Heart right ventricle (tissue), 16 donors: ENCODE measurements around the gene ADGRG7. TPM values are rescaled to one million over a fixed set of nuclear protein-coding genes. Genes with fewer than 3 reads are reported as not detected.

Experiments used
- ATAC-seq, 8 donors: fragments of 200-7000 bp; cut with Tn5 transposase; one replicate each; pipeline ENCODE4 v1.9.1; 2020; ENCODE audit warnings: mild to moderate bottlenecking in 8 of 8, moderate library complexity in 8 of 8, moderate number of reproducible peaks in 1 of 8
- DNase-seq, 2 donors: peaks; one replicate each; pipeline ENCODE4 v3.0.0-alpha.2; 2020
- H3K27ac ChIP-seq, 10 donors: fragments of 200-600 bp; sonication (generic) in 2 of 10; one replicate each; pipeline versions ENCODE4 v1.5.0 to v1.8.0; 2020 to 2022; ENCODE audit warnings: mild to moderate bottlenecking in 3 of 10
- H3K27me3 ChIP-seq, 7 donors: fragments of 200-600 bp; one replicate each; pipeline ENCODE4 v1.8.0; 2021 to 2022; ENCODE audit warnings: mild to moderate bottlenecking in 2 of 7
- H3K36me3 ChIP-seq, 9 donors: fragments of 200-600 bp; sonication (generic) in 1 of 9; one replicate each; pipeline versions ENCODE4 v1.5.0 to v1.8.0; 2020 to 2022; ENCODE audit warnings: mild to moderate bottlenecking in 2 of 9
- H3K4me1 ChIP-seq, 9 donors: fragments of 200-600 bp; sonication (generic) in 1 of 9; one replicate each; pipeline versions ENCODE4 v1.5.0 to v1.8.0; 2020 to 2022; ENCODE audit warnings: mild to moderate bottlenecking in 4 of 9
- H3K4me3 ChIP-seq, 10 donors: fragments of 200-600 bp; sonication (generic) in 2 of 10; one replicate each; pipeline versions ENCODE4 v1.5.0 to v1.8.0; 2020 to 2022; ENCODE audit warnings: mild to moderate bottlenecking in 7 of 10, moderate library complexity in 2 of 10
- H3K9me3 ChIP-seq, 11 donors: fragments of 200-600 bp in 10 of 11; sonication (generic) in 2 of 11; one replicate each; pipeline versions ENCODE4 v1.5.0 to v1.8.0; 2013 to 2022; ENCODE audit warnings: mild to moderate bottlenecking in 2 of 11, control low read depth in 1 of 11, moderate library complexity in 1 of 11
- CTCF ChIP-seq, 9 donors: fragments of 200-600 bp; sonication (generic) in 2 of 9; IDR thresholded peaks; one replicate each; pipeline versions ENCODE4 v1.5.0 to v1.8.0; 2021 to 2022; ENCODE audit warnings: antibody characterized with exemption in 9 of 9, mild to moderate bottlenecking in 5 of 9, moderate library complexity in 1 of 9
- WGBS, 2 donors: extraction: QIAGEN DNeasy Blood & Tissue Kit; methylation state at CpG; one replicate each; pipeline ENCODE4 v1.1.7; 2013; ENCODE audit warnings: inconsistent platforms in 1 of 2; 5-methylcytosine and 5-hydroxymethylcytosine counted together
- intact Hi-C, 10 donors: fragments of 100-400 bp; cut with DNase I; formaldehyde crosslinking; loops; one replicate each; pipeline versions ENCODE4 v1.11.1 to v1.14.2; 2022
- polyA plus RNA-seq, 2 donors: library from polyadenylated mRNA; stranded (reverse); fragments of 200-250 nt; gene quantifications; one replicate each; pipeline ENCODE4 v1.2.3, GENCODE V29; 2013
- total RNA-seq, 10 donors: library from RNA; stranded (reverse); fragmentation: NEBNext Ultra II Directional in 3 of 10; extraction: Animal tissue kit (Norgen Biotek cat#: 25700) in 3 of 10; gene quantifications; one replicate each; pipeline versions ENCODE4 v1.2.1 to v1.2.4, GENCODE V29; 2021 to 2023
- donor health status: Arrhythmogenic right ventricular cardiomyopathy.
- donor health status: ischemic (EF 13 %, LVEDD 7.1; RV severe dilation, severe dysfunction).
- donor health status: healthy with polysubstance abuse.
- donor health status: DM: no; HTN: yes; CAD: no.
- donor health status: DM: no; HTN: no; CAD: no.
- donor health status: ischemic (EF 25% LVEDD 6.9; RV normal size, moderate dysfunction).
- donor health status: ischemic (EF 25% LVEDD 5.7; RV mildly dilated, moderate dysfunction).
- donor health status: healthy.
- donor health status: DM: yes; HTN: yes; CAD: no.
- donor health status: Ischemic cardiomyopathy.
- donor health status: ischemic (EF 35%, LVEDD 5.7; RV mildly dilated, moderate dysfunction).
- donor health status: nonischemic (EF 11% LVEDD 7.7; RV severe dilation, severe dysfunction).
- donor health status: DM: yes; HTN: yes; CAD: no.
- donor health status: PGD.
- donor health status: ischemic (EF 29% LVEDD 5.4; RV normal size, mild dysfunction).
- donor health status: nonischemic (EF 23%, LVEDD 6.1; RV moderate dilation, normal function).

ADGRG7 gene
- total and polyA plus RNA-seq, 12 donors = 0.30 TPM; not detected in 11

GRCh38 chr3:100562224-100562857 is 47.1 kb upstream of the ADGRG7 start:
- Histone ChIP-seq H3K27ac (peak overlapping the region in 1 of 10 donors; percentile 28), H3K4me3 (no peak overlapping the region), H3K9me3 (no peaks in the 10 kb centered on the region), H3K4me1 (peaks cover 0 to 9% (median 0%) of the 10 kb centered on the region in 9 donors), H3K27me3 (no peaks in the 10 kb centered on the region), H3K36me3 (no peaks in the 10 kb centered on the region)
- TF ChIP-seq CTCF (IDR thresholded peaks at IDR 0.05) = no peak
- intact Hi-C loops = no loop called here
- WGBS, 2 donors = 87 to 90% methylated on average over 4 of the region's 4 CpGs
- no peak for ATAC-seq
- no peak for DNase-seq

GRCh38 chr3:100563228-100563627 is 46.2 kb upstream of the ADGRG7 start:
- DNase-seq (no peak), ATAC-seq (no peak)
- H3K27ac ChIP-seq = no peak overlapping the region
- peaks cover 0 to 8% (median 0%) of the 10 kb centered on the region in 9 donors for H3K4me1 ChIP-seq
- no peaks in the 10 kb centered on the region for H3K9me3 ChIP-seq
- WGBS, 2 donors = 15 to 57% methylated on average over 1 of the region's 1 CpG
- no peak overlapping the region for H3K4me3 ChIP-seq
- no peak for TF ChIP-seq CTCF (IDR thresholded peaks at IDR 0.05)
- intact Hi-C loops = no loop called here
- no peaks in the 10 kb centered on the region for H3K36me3 ChIP-seq
- H3K27me3 ChIP-seq = no peaks in the 10 kb centered on the region

GRCh38 chr3:100563652-100564211 is 45.7 kb upstream of the ADGRG7 start:
- Histone ChIP-seq H3K9me3 (no peaks in the 10 kb centered on the region), H3K4me1 (peaks cover 0 to 8% (median 0%) of the 10 kb centered on the region in 9 donors), H3K36me3 (peaks cover 0 to under 1% (median 0%) of the 10 kb centered on the region in 9 donors), H3K4me3 (no peak overlapping the region), H3K27me3 (no peaks in the 10 kb centered on the region), H3K27ac (no peak overlapping the region)
- no peak for DNase-seq
- 76 to 77% methylated on average over 2 of the region's 2 CpGs for WGBS, 2 donors
- TF ChIP-seq CTCF (IDR thresholded peaks at IDR 0.05) = no peak
- intact Hi-C loops = no loop called here
- no peak for ATAC-seq

- intact Hi-C loops = no loop called here
- no peak overlapping the region for H3K27ac ChIP-seq
- no peaks in the 10 kb centered on the region for H3K27me3 ChIP-seq
- TF ChIP-seq CTCF (IDR thresholded peaks at IDR 0.05) = no peak
- no peaks in the 10 kb centered on the region for H3K9me3 ChIP-seq
- peaks cover 0 to 8% (median 0%) of the 10 kb centered on the region in 9 donors for H3K36me3 ChIP-seq
- no peaks in the 10 kb centered on the region for H3K4me1 ChIP-seq
- no peak overlapping the region for H3K4me3 ChIP-seq
- ATAC-seq = no peak
- DNase-seq = no peak
- 96 to 97% methylated on average over 2 of the region's 2 CpGs for WGBS, 2 donors
Measured at GRCh38 chr3:100570811-100571210, 38.6 kb upstream of the ADGRG7 start.
